Activated T-helper 1 cell treated with anti-CD3 and anti-CD28 coated beads, Interleukin-12 subunit alpha, Interleukin-12 subunit beta, Interleukin-2, Interleukin-4 antibody, amounts not matched to agents 30 ng/mL and 10 ng/mL and 1 ng/mL, durations not matched to agents 14 hours and 24 hours and 36 hours (primary cell): ENCODE data around the gene ALPK1. TPM values are rescaled to one million over a fixed set of nuclear protein-coding genes. Genes with fewer than 3 reads are reported as not detected.

Source experiments
- DNase-seq: peaks from one replicate; pipeline ENCODE4 v3.0.0; 2021; ENCODE audit warnings: low spot score
- H3K27ac Mint-ChIP-seq: one replicate; pipeline ENCODE4 v1.8.0; 2021; ENCODE audit warnings: mild to moderate bottlenecking, mixed read lengths
- H3K27me3 Mint-ChIP-seq: one replicate; pipeline ENCODE4 v1.8.0; 2022; ENCODE audit warnings: mild to moderate bottlenecking, moderate library complexity, mixed read lengths; ENCODE audit not compliant: insufficient read depth
- H3K36me3 Mint-ChIP-seq: one replicate; pipeline ENCODE4 v1.8.0; 2021; ENCODE audit warnings: low read depth, mixed read lengths
- H3K4me1 Mint-ChIP-seq: one replicate; pipeline ENCODE4 v1.8.0; 2021; ENCODE audit warnings: low read depth, mixed read lengths
- H3K4me3 Mint-ChIP-seq: one replicate; pipeline ENCODE4 v1.8.0; 2021; ENCODE audit warnings: mild to moderate bottlenecking, moderate library complexity, mixed read lengths
- H3K9me3 Mint-ChIP-seq: one replicate; pipeline ENCODE4 v1.8.0; 2021; ENCODE audit warnings: mixed read lengths
- intact Hi-C: fragments of 100-400 bp; cut with micrococcal nuclease; formaldehyde crosslinking; loops from one replicate; pipeline ENCODE4 v1.15.1; 2024
- total RNA-seq: library from RNA; stranded (reverse); gene quantifications from 2 replicates; pipeline ENCODE4 v1.2.3, GENCODE V29; 2022

Gene ALPK1
- total RNA-seq, 1 donor from 2014 or later, result 8.7 TPM

DNA sequence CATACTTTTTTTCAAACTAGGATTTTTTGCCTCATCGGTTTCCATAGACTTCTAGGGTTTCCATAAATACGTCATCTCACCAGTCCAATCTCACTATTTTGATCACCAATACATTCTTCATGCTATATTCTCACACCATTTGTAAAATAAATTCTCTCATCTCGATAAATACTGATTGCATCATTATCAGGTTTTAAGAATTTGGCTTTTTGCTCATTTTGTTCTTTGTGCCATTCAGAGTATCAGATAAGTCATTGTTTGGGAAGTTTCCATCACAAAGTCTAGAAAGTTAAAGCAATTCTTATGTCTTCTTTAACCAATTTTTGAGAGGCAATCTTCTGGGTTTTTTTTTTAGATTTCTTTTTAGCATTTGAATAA, 81.1 kb downstream of the ALPK1 start:
- H3K4me3 Mint-ChIP-seq, result no peak overlapping the region
- no peaks in the 10 kb centered on the region for H3K9me3 Mint-ChIP-seq
- intact Hi-C loops, result no loop called here
- H3K27me3 Mint-ChIP-seq, result no peaks in the 10 kb centered on the region
- H3K4me1 Mint-ChIP-seq, result no peaks in the 10 kb centered on the region
- H3K27ac Mint-ChIP-seq, result no peak overlapping the region
- no peak for DNase-seq
- peaks cover 30% of the 10 kb centered on the region for H3K36me3 Mint-ChIP-seq

DNA sequence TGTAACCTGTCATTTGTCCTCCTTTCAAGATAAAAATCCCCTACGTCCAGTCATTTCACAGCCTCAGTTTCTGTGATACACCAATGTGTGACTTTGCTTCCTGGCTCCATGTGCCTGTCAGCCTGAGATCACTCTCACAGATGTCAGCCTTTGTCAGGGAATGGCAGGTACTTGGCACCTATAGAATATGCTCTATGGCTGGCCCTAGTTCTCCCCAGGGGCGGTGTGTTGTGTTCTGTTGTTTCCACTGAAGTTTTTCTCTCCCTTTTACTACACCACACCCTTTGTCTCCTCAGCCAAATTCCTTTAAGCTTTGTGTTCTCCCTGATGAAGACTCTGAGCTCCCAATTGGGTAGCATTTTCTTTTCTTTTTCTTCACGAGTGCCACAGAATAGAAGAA, 81.7 kb downstream of the ALPK1 start:
- Mint-ChIP-seq H3K27me3 (no peaks in the 10 kb centered on the region), H3K4me3 (no peak overlapping the region), H3K36me3 (peaks cover 33% of the 10 kb centered on the region), H3K9me3 (no peaks in the 10 kb centered on the region), H3K27ac (no peak overlapping the region), H3K4me1 (no peaks in the 10 kb centered on the region)
- intact Hi-C loops, result no loop called here
- no peak for DNase-seq

DNA sequence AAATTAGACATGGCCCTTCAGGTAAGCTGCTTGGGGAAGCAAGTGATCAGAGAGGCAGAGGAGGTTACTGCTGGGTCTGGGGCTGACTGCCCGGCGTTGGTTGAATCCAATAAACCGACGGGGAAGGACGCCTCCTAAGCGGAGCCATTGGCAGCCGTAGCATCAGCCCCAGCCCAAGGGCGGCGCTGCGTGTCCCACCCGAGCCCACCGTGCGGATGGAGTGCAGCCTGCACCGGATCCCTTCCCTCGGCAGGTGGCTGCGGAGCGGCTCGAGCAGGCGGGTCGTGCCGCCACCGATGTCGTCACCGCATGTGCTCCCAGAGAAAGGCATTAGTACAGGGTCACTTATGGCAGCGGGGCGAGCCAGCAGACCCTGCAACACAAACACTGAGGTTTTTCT, 82.1 kb downstream of the ALPK1 start:
- Mint-ChIP-seq H3K27ac (no peak overlapping the region), H3K36me3 (peaks cover 33% of the 10 kb centered on the region), H3K4me3 (no peak overlapping the region), H3K4me1 (no peaks in the 10 kb centered on the region), H3K27me3 (no peaks in the 10 kb centered on the region), H3K9me3 (no peaks in the 10 kb centered on the region)
- no peak for DNase-seq
- intact Hi-C loops, result no loop called here

DNA sequence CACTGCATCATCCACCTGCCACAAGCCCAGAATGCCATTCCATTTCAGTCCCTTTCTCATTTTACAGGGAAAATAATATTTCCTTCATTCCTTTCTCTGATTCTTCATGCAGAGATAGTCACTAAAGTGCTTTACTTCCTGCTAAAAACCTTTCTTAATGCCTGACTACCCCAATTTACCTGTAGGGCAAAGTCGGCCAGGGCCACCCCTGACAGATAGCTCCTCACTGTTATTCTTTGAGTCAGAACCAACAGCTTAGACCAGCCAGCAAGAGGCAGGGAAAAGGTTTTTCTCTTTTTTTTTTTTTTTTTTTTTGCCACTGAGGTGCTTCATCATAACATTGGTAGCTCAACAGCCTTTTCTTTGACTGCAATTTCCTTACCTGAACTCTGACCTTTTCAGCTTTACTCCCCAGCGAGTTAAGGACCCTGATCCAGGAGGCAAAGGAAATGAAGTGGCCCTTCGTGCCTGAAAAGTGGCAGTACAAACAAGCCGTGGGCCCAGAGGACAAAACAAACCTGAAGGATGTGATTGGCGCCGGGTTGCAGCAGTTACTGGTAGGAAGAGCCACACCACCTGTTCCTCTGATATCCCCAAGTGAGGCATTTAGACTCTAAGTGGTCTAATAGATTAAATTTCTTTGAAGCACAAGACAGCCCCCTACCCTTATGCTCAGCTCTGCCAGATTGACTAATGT, 85.0 kb downstream of the ALPK1 start:
- no peak for DNase-seq
- Mint-ChIP-seq H3K27me3 (no peaks in the 10 kb centered on the region), H3K9me3 (no peaks in the 10 kb centered on the region), H3K4me3 (no peak overlapping the region), H3K4me1 (no peaks in the 10 kb centered on the region), H3K27ac (no peak overlapping the region), H3K36me3 (peaks cover 36% of the 10 kb centered on the region)
- intact Hi-C loops, result no loop called here

DNA sequence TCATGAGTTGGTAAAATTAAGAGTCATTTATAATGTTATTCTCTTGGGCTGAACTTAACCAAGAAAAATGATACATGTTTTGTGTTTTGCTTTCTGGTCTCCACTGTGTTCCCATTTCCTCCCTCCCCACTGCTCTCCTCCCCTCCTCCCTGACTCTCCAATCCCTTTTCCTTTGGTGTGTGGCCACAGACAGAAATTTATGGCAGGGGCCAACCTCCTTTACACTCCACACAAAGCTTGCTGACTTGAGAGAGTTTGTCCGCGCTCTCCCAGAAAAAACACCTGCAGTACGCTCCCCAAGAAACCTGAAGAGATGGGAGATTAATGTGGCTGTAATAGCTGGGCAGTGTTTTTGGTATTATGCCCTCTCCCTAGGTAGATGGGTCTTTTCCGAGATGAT, 88.9 kb downstream of the ALPK1 start:
- no peaks in the 10 kb centered on the region for H3K27me3 Mint-ChIP-seq
- H3K4me1 Mint-ChIP-seq, result no peaks in the 10 kb centered on the region
- peaks cover 29% of the 10 kb centered on the region for H3K36me3 Mint-ChIP-seq
- intact Hi-C loops, result no loop called here
- H3K27ac Mint-ChIP-seq, result no peak overlapping the region
- H3K9me3 Mint-ChIP-seq, result no peaks in the 10 kb centered on the region
- no peak for DNase-seq
- H3K4me3 Mint-ChIP-seq, result no peak overlapping the region

DNA sequence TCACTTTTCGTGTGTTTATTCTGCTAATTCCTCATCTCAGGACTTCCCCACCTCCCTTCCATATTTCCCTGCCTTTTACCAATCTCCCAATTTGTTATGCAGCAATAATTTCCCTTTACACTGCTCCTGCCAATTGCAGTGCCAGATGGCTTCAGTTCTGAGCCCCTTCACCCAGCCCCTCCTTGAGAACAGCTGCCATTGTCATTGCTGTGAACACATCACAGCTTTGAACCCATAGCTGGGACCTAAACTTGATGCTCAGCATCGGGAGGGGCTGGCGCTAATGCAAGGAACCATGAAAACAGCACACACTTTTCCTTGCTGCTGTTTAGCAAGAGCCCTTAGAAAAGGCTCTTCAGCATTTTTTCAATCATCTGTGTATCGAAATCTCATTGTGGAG, 104.9 kb downstream of the ALPK1 start:
- H3K4me1 Mint-ChIP-seq, result no peaks in the 10 kb centered on the region
- intact Hi-C loops, result no loop called here
- peaks cover 40% of the 10 kb centered on the region for H3K36me3 Mint-ChIP-seq
- H3K27ac Mint-ChIP-seq, result no peak overlapping the region
- no peak overlapping the region for H3K4me3 Mint-ChIP-seq
- no peak for DNase-seq
- no peaks in the 10 kb centered on the region for H3K9me3 Mint-ChIP-seq
- H3K27me3 Mint-ChIP-seq, result no peaks in the 10 kb centered on the region

DNA sequence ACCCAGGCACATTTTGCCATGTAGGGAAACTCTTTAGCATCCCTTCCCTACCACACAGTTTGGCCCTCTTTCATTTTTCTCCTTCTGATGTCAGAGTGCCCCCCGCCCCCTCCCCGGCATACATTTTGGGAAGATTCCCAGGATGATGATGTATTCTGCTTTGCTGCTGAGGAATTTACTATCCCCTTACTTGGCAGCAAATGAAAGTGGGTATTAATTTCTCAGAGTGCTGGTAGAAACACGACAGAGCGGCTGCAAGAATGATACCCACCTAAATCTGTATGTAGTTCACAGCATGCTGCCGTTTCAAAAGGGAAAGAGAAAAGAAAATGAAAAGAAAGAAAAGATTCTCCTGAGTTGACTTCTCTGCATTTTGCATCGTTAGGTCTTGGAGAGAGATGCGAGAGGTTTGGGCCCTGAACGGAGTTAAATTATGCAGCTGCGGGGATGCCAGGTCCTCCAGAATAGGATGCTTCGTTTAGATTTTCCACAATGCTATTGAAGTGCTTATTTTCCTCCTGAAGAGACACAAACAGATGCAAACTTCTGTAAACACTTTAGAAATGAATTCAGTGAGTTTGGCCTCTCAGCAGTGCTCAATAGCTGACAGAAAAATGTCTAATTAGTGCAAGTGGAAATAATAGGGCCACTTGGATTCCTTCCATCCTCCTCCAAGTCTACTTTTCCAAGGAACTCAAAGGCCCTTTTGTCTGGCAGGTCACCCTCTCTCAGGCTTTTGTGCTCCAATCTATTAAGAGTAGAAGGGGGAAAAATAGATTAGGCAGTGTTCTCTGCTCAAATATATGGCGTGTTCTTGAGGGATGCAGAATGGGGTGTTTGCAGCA, 106.2 kb downstream of the ALPK1 start:
- H3K4me1 Mint-ChIP-seq, result no peaks in the 10 kb centered on the region
- H3K9me3 Mint-ChIP-seq, result no peaks in the 10 kb centered on the region
- peaks cover 38% of the 10 kb centered on the region for H3K36me3 Mint-ChIP-seq
- H3K4me3 Mint-ChIP-seq, result no peak overlapping the region
- H3K27ac Mint-ChIP-seq, result no peak overlapping the region
- DNase-seq, result no peak
- no peaks in the 10 kb centered on the region for H3K27me3 Mint-ChIP-seq
- intact Hi-C loops, result no loop called here

DNA sequence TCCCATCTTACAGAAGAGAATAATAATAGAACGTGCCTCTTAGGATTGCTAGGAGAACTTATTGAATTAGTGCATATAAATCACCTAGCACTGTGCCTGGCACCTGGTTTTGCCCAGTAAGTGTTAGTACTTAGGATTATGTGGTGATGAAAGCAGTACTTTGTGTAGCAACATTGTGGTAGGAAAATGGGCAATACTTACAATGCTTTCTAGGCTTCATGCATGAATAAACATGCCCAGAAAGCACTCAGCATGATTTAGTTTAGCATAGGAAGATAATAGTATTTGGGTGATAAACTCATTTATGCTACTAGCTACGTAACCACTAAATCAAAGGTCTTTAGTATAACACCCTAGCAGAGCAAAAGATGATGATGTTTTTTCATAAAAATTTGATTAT, 113.2 kb downstream of the ALPK1 start:
- H3K36me3 Mint-ChIP-seq, result peaks cover 26% of the 10 kb centered on the region
- no peaks in the 10 kb centered on the region for H3K27me3 Mint-ChIP-seq
- intact Hi-C loops, result no loop called here
- no peak overlapping the region for H3K27ac Mint-ChIP-seq
- H3K4me3 Mint-ChIP-seq, result no peak overlapping the region
- no peaks in the 10 kb centered on the region for H3K4me1 Mint-ChIP-seq
- no peak for DNase-seq
- H3K9me3 Mint-ChIP-seq, result no peaks in the 10 kb centered on the region

DNA sequence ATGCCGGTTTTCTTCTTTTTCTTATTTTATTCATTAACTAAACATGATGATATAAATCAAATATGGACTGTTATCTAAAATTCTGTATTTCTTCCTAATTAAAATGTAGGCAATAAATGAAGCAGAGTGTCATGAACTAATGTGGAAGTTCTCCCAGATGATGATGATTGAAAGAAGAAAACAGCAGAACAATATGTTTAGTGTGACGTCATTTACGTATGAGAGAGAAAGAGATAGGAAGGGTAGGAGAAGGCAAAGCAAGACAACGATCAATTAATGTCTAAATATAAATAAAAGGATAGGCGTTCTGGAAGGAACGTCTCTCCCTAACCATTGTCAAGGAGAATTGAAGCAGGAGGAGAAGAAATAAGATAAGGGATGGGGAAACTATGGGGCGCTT, 113.6 kb downstream of the ALPK1 start:
- Mint-ChIP-seq H3K4me1 (no peaks in the 10 kb centered on the region), H3K27me3 (no peaks in the 10 kb centered on the region), H3K9me3 (no peaks in the 10 kb centered on the region), H3K27ac (no peak overlapping the region), H3K36me3 (peaks cover 27% of the 10 kb centered on the region), H3K4me3 (no peak overlapping the region)
- no peak for DNase-seq
- intact Hi-C loops, result no loop called here

DNA sequence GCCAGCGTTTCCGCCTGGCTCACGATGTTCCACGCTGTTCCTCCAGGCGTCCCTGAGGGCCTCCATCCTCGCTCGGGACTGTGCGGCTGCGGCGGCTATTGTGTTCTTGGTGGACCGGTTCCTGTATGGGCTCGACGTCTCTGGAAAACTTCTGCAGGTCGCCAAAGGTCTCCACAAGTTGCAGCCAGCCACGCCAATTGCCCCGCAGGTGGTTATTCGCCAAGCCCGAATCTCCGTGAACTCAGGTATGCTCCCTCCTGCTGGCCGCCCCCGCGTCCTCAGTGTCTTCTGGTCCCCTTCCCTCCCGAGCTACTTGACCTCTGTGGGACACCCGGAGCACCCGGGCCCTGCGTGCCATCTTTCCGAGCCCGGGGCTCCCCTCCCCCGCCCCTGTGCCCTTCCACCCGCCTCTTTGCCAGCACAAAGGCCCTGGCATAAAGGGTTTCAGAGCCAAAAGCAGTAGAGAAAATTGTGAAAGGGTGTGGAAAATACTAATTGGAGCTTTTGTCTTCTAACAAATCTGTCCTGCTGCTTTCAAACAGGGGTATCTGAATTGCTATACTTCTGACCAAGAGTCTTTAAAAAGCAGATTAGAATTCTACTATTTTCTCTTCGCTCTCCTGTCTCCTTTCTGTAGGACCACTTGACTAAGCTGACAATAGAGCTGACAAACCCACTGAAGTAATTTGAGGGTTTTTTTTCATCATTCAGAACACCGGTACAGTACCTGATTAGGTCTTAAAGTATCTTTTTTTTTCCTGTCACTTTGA, 114.8 kb downstream of the ALPK1 start:
- Mint-ChIP-seq H3K27me3 (no peaks in the 10 kb centered on the region), H3K36me3 (peaks cover 22% of the 10 kb centered on the region), H3K4me3 (no peak overlapping the region), H3K9me3 (no peaks in the 10 kb centered on the region), H3K27ac (no peak overlapping the region), H3K4me1 (no peaks in the 10 kb centered on the region)
- intact Hi-C loops, result no loop called here
- no peak for DNase-seq

DNA sequence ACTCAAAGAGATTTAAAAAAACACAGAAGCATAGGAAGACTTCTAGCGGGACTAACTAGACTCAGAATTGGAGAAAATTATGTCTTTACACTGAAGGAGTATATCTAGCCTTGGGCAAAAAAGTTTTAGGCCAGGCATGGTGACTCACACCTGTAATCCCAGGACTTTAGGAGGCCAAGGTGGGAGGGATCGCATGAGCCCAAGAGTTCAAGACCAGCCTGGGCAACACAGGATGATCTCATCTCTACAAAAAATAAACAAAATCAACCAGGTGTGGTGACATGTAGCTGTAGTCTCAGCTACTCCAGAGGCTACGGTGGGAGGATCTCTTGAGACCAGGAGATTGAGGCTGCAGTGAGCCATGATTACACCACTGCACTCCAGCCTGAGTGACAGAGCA, 119.3 kb downstream of the ALPK1 start:
- DNase-seq, result no peak
- H3K36me3 Mint-ChIP-seq, result peaks cover 24% of the 10 kb centered on the region
- no peaks in the 10 kb centered on the region for H3K27me3 Mint-ChIP-seq
- H3K4me3 Mint-ChIP-seq, result no peak overlapping the region
- no peaks in the 10 kb centered on the region for H3K9me3 Mint-ChIP-seq
- no peaks in the 10 kb centered on the region for H3K4me1 Mint-ChIP-seq
- no peak overlapping the region for H3K27ac Mint-ChIP-seq
- intact Hi-C loops, result no loop called here

DNA sequence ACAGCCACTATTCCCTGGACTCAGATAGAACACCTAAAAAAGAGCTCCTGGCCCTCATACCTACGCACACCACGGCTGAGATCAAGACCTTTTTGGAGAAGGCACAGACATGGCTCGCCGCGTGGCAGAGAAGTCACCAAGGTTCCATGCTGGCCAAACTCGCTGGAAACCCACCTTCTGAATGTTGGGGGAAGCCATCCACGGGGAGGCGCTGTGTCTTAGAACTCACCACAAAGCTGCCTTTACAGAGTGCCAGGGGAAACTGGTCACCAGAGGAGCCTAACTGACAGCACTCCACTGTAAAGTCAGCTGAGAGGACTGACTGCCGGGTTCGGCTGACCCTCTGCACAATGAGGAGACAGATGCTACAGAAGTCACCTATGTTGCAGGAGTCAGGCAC, 120.9 kb downstream of the ALPK1 start:
- H3K27me3 Mint-ChIP-seq, result no peaks in the 10 kb centered on the region
- H3K4me3 Mint-ChIP-seq, result no peak overlapping the region
- H3K27ac Mint-ChIP-seq, result no peak overlapping the region
- intact Hi-C loops, result no loop called here
- no peaks in the 10 kb centered on the region for H3K4me1 Mint-ChIP-seq
- no peaks in the 10 kb centered on the region for H3K9me3 Mint-ChIP-seq
- H3K36me3 Mint-ChIP-seq, result peaks cover 21% of the 10 kb centered on the region
- no peak for DNase-seq

DNA sequence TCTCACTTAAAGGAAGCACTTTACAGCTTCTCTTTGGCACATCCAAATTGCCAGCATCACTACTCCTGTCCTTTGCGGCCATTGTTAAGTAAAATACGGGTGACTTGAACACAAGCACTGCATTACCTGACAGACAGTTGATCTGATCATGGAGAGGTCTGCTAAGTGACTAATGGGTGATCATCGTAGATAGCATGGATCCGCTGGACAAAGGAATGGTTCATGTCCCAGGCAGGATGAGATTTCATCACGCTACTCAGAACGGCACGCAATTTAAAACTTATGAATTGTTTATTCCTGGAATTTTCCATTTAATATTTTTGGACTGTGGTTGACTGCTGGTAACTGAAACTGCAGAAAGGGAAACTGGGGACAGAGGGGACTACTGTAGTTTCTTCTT, 124.7 kb downstream of the ALPK1 start:
- no peak overlapping the region for H3K4me3 Mint-ChIP-seq
- H3K9me3 Mint-ChIP-seq, result no peaks in the 10 kb centered on the region
- intact Hi-C loops, result no loop called here
- H3K36me3 Mint-ChIP-seq, result peaks cover 6% of the 10 kb centered on the region
- H3K27ac Mint-ChIP-seq, result no peak overlapping the region
- no peak for DNase-seq
- no peaks in the 10 kb centered on the region for H3K27me3 Mint-ChIP-seq
- no peaks in the 10 kb centered on the region for H3K4me1 Mint-ChIP-seq
